ENCODE results near the gene MYH14. TPM values are rescaled to one million over a fixed set of nuclear protein-coding genes. Genes with fewer than 3 reads are reported as not detected.
A peak's percentile ranks its signal among the peaks of the same experiment; 100 is the strongest.

The MYH14 gene
- total and polyA plus RNA-seq, 9 of the 15 experiments (the other 6 are each of a cell fraction or from before 2014, with no cell fraction given), result 0.04 to 0.86 (median 0.19) TPM; not detected in 2

GRCh38 chr19:50358483-50359327 lies 155.3 kb downstream of the MYH14 start (continued):
- TF ChIP-seq ZNF644 (tag; IDR thresholded peaks at IDR 0.05; ENCODE audit: low read depth) (no peak), ATF6 (CRISPR knock-in tag; IDR thresholded peaks at IDR 0.05) (no peak), ZNF224 (CRISPR knock-in tag; IDR thresholded peaks at IDR 0.05) (no peak), POLR2A (conservative IDR thresholded peaks at IDR 0.05) (peak; percentile 95), MCM5 (IDR thresholded peaks at IDR 0.05; ENCODE audit: low read depth) (no peak), GABPB1 (CRISPR knock-in tag; IDR thresholded peaks at IDR 0.05) (peak; percentile 79), KLF6 (CRISPR knock-in tag; IDR thresholded peaks at IDR 0.05; ENCODE audit: borderline replicate concordance) (no peak; the same call in 1 of the 2 replicates), TEAD2 (tag; IDR thresholded peaks at IDR 0.05) (no peak), CBX3 (IDR thresholded peaks at IDR 0.05; ENCODE audit: borderline replicate concordance in 1 of 2, low read length in 2 of 2) (no peak), THRA (IDR thresholded peaks at IDR 0.05) (no peak), ZBTB1 (CRISPR knock-in tag; IDR thresholded peaks at IDR 0.05; ENCODE audit: borderline replicate concordance, low read depth) (no peak), ZNF165 (CRISPR knock-in tag; IDR thresholded peaks at IDR 0.05; ENCODE audit: borderline replicate concordance) (no peak), ZNF124 (CRISPR knock-in tag; IDR thresholded peaks at IDR 0.05) (no peak), ZFX (CRISPR knock-in tag; IDR thresholded peaks at IDR 0.05) (peak; percentile 91), PBX2 (CRISPR knock-in tag; IDR thresholded peaks at IDR 0.05; ENCODE audit: low read depth) (no peak), PBX2 (tag; conservative IDR thresholded peaks at IDR 0.05; ENCODE audit: low read depth) (no peak), PHTF2 (CRISPR knock-in tag; IDR thresholded peaks at IDR 0.05) (no peak), MAFK (IDR thresholded peaks at IDR 0.05; ENCODE audit: low read length) (no peak), MAX (CRISPR knock-in tag; IDR thresholded peaks at IDR 0.05) (peak; percentile 42; the same call in 1 of the 2 replicates), KDM5B (IDR thresholded peaks at IDR 0.05; ENCODE audit: insufficient replicate concordance, low read depth, low read length) (peak; percentile 88), MIER1 (IDR thresholded peaks at IDR 0.05; ENCODE audit: low read depth) (no peak), BRCA1 (IDR thresholded peaks at IDR 0.05) (no peak), BRCA1 (CRISPR knock-in tag; IDR thresholded peaks at IDR 0.05) (no peak)

Data from K562 (cell line).